Measurements from ENCODE around the gene GRB14. TPM values are rescaled to one million over a fixed set of nuclear protein-coding genes. Genes with fewer than 3 reads are reported as not detected.
A peak's percentile ranks its signal among the peaks of the same experiment; 100 is the strongest.

The GRB14 gene
- total RNA-seq, result 45.1 and 46.3 TPM in 2 replicates
- long read RNA-seq, transcript GRB14-201 (14 exons, 2,382 nt), result major isoform, 7 of 29 reads
- long read RNA-seq, partial matches to known transcripts, result 1 of 29 reads
- long read RNA-seq, other reads (novel, unspliced or antisense), result 19 of 29 reads

DNA sequence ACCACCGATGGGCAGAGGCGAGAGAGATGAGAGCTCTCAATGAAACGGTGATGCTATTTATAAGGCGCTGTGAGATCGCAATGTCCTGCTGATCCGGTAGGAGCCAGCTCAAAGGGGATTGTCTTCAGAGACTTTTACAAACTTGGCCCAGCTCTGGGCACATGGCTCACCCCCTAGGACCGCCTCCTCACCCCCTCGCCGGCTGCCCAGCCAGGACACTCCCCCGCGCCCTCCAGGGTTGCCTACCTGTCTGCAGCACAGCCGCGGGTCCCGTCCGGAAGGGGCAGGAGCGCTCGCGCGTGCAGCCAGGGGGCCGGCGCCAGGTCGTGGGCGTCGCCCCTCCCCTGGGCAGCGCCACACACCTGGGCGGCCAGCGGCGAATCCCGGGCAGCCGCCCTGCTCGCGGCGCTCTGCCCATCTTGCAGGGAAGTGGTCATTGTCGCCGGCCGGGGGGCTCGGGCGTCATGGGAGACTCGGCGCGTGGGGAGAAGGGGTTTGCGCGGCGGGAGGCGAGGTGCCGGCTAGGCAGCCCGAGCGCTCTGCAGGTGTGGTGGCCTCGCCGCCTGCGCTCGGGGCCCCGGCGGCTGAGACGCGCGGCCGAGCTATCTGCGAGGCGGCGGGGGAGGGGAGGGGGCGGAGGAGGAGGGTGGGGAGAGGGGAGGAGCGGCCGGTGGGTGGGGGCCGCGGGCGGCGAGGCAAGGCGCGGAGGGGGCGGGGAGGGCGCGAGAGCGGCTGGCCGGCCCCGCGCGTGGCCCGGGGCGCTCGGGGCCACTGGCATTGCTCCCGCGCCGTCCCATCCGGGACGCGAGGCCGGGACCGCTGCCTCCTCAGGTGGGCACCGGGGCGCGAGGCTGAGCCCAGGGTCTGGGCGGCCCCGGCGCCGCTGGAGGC lies at the start of gene GRB14:
GRB14 (minus strand) TSS at position 610 of the 891 bp plus-strand sequence; CDS start at position 437, 173 bp downstream.
- peak within 1 kb of the TSS; percentile 96 for H3K27ac Mint-ChIP-seq
- no peaks in the 10 kb centered on the region for H3K9me3 Mint-ChIP-seq (ENCODE audit: low read depth)
- H3K4me1 Mint-ChIP-seq (ENCODE audit: low read depth), result peaks cover 40% of the 10 kb centered on the region
- H3K36me3 Mint-ChIP-seq (ENCODE audit: insufficient read depth), result peaks cover 17% of the 10 kb centered on the region
- TF ChIP-seq, protein P1, sequence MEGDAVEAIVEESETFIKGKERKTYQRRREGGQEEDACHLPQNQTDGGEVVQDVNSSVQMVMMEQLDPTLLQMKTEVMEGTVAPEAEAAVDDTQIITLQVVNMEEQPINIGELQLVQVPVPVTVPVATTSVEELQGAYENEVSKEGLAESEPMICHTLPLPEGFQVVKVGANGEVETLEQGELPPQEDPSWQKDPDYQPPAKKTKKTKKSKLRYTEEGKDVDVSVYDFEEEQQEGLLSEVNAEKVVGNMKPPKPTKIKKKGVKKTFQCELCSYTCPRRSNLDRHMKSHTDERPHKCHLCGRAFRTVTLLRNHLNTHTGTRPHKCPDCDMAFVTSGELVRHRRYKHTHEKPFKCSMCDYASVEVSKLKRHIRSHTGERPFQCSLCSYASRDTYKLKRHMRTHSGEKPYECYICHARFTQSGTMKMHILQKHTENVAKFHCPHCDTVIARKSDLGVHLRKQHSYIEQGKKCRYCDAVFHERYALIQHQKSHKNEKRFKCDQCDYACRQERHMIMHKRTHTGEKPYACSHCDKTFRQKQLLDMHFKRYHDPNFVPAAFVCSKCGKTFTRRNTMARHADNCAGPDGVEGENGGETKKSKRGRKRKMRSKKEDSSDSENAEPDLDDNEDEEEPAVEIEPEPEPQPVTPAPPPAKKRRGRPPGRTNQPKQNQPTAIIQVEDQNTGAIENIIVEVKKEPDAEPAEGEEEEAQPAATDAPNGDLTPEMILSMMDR (IDR thresholded peaks at IDR 0.05; ENCODE audit: unreplicated experiment), result peak; percentile 34
- no peaks in the 10 kb centered on the region for H3K27me3 Mint-ChIP-seq
- H3K4me3 Mint-ChIP-seq (ENCODE audit: low read depth), result peak within 1 kb of the TSS; percentile 93
- peak; percentile 82 for DNase-seq (ENCODE audit: low spot score, unreplicated experiment)

GRCh38 chr2:164669291-164669690 lies 48.0 kb upstream of the GRB14 start:
- Mint-ChIP-seq H3K36me3 (ENCODE audit: insufficient read depth) (peaks cover 5% of the 10 kb centered on the region), H3K27ac (no peak overlapping the region), H3K27me3 (no peaks in the 10 kb centered on the region), H3K4me3 (ENCODE audit: low read depth) (no peak overlapping the region), H3K4me1 (ENCODE audit: low read depth) (no peaks in the 10 kb centered on the region), H3K9me3 (ENCODE audit: low read depth) (peaks cover 6% of the 10 kb centered on the region)
- DNase-seq (ENCODE audit: low spot score, unreplicated experiment), result no peak
- TF ChIP-seq, protein P1 (IDR thresholded peaks at IDR 0.05; ENCODE audit: unreplicated experiment), result no peak

DNA sequence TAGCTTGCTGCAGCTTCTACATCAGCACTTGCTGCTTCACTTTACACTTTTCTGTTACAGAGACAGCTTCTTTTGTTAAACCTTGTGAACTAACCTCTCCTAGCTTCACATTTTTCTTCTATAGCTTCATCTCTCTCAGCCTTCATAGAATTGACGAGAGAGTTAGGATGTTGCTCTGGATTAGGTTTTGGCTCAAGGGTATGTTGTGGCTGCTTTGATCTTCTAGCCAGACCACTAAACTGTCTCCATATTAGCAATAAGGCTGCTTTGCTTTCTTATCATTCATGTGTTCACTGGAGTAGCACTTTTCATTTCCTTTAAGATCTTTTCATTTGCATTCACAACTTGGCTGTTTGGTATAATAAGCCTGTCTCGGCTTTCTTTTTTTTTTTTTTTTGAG lies 46.3 kb upstream of the GRB14 start:
- Mint-ChIP-seq H3K9me3 (ENCODE audit: low read depth) (peaks cover 6% of the 10 kb centered on the region), H3K27me3 (no peaks in the 10 kb centered on the region), H3K36me3 (ENCODE audit: insufficient read depth) (peaks cover 5% of the 10 kb centered on the region), H3K27ac (no peak overlapping the region), H3K4me3 (ENCODE audit: low read depth) (no peak overlapping the region), H3K4me1 (ENCODE audit: low read depth) (no peaks in the 10 kb centered on the region)
- TF ChIP-seq, protein P1 (IDR thresholded peaks at IDR 0.05; ENCODE audit: unreplicated experiment), result no peak
- no peak for DNase-seq (ENCODE audit: low spot score, unreplicated experiment)

GRCh38 chr2:164664070-164664469 lies 42.8 kb upstream of the GRB14 start:
- no peak overlapping the region for H3K27ac Mint-ChIP-seq
- H3K4me3 Mint-ChIP-seq (ENCODE audit: low read depth), result no peak overlapping the region
- H3K4me1 Mint-ChIP-seq (ENCODE audit: low read depth), result no peaks in the 10 kb centered on the region
- TF ChIP-seq, protein P1 (IDR thresholded peaks at IDR 0.05; ENCODE audit: unreplicated experiment), result no peak
- H3K36me3 Mint-ChIP-seq (ENCODE audit: insufficient read depth), result peaks cover 5% of the 10 kb centered on the region
- H3K9me3 Mint-ChIP-seq (ENCODE audit: low read depth), result peaks cover 6% of the 10 kb centered on the region
- DNase-seq (ENCODE audit: low spot score, unreplicated experiment), result no peak
- H3K27me3 Mint-ChIP-seq, result no peaks in the 10 kb centered on the region

DNA sequence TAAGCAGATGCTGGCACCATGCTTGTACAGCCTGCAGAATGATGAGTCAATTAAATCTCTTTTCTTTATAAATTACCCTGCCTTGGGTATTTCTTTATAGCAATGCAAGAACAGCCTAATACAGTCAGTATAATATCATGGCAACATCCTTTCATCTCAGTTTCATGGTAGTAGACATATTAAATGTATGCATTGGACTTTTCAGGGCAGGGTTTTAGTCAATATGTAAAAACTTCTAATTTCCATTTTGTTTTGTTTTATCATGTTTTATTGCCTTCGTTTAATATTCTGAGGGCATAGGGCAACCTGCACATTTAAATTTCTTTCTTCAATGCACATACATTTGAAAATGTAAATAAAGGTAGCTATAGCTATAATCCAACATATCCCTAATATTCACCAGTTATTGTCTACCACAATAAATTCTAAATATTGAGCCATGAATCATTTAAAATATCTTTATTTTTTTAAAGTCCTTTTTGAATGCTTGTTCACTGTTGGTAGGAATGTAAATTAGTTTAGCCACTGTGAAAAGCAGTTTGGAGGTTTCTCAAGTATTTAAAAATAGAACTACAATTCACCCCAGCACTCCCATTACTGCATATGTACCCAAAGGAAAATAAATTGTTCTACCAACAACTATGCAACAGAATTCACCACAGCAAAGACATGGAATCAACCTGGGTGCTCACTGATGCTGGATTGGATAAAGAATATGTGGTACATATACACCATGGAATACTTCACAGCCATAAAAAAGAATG lies 41.8 kb upstream of the GRB14 start:
- TF ChIP-seq, protein P1 (IDR thresholded peaks at IDR 0.05; ENCODE audit: unreplicated experiment), result no peak
- peaks cover 8% of the 10 kb centered on the region for H3K36me3 Mint-ChIP-seq (ENCODE audit: insufficient read depth)
- no peak overlapping the region for H3K4me3 Mint-ChIP-seq (ENCODE audit: low read depth)
- no peak for DNase-seq (ENCODE audit: low spot score, unreplicated experiment)
- no peaks in the 10 kb centered on the region for H3K4me1 Mint-ChIP-seq (ENCODE audit: low read depth)
- H3K27me3 Mint-ChIP-seq, result no peaks in the 10 kb centered on the region
- no peak overlapping the region for H3K27ac Mint-ChIP-seq
- peaks cover 6% of the 10 kb centered on the region for H3K9me3 Mint-ChIP-seq (ENCODE audit: low read depth)

Measured in progenitor cell of endocrine pancreas (in vitro differentiated cells).